GM12878 (cell line): ENCODE measurements around the gene KCNK7. TPM values are rescaled to one million over a fixed set of nuclear protein-coding genes. Genes with fewer than 3 reads are reported as not detected.

Experiments
- ATAC-seq: fragments of 200-7000 bp; cut with Tn5 transposase; 3 replicates; pipeline ENCODE4 v1.9.1; 2020; ENCODE audit warnings: mild to moderate bottlenecking, moderate library complexity
- BruUV-seq: library from RNA; stranded (reverse); fragments of 400-500 nt; replicated peaks from 2 replicates; lab custom pipeline; 2021; lab: Mats Ljungman, UMichigan
- CTCF ChIA-PET: fragments of 300-600 bp; sonication (Branson Sonifier 250); formaldehyde crosslinking; extraction: SDS; loops from one replicate; lab custom pipeline; 2021; ENCODE audit warnings: inconsistent platforms; lab: Yijun Ruan, JAX
- POLR2A ChIA-PET: fragments of 350-600 bp; formaldehyde crosslinking; extraction: SDS; loops from one replicate; lab custom pipeline; 2021; ENCODE audit warnings: inconsistent platforms; lab: Charles Lee
- RAD21 ChIA-PET: fragments of 300-600 bp; sonication (Branson Sonifier 250); formaldehyde crosslinking; loops from one replicate; lab custom pipeline; 2023; ENCODE audit warnings: antibody characterized with exemption; ENCODE audit not compliant: unreplicated experiment; lab: Charles Lee
- SMC1A ChIA-PET: fragments of 300-600 bp; sonication (Branson Sonifier 250); formaldehyde crosslinking; loops from one replicate; lab custom pipeline; 2023; ENCODE audit not compliant: unreplicated experiment, uncharacterized antibody; lab: Charles Lee
- DNase-seq: peaks from one replicate; pipeline ENCODE4 v3.0.0-alpha.2; 2011; ENCODE audit warnings: low read depth, low spot score
- FAIRE-seq: peaks from 3 replicates; lab custom pipeline; 2011; peaks lifted over from hg19 to GRCh38; lab: Jason Lieb, UNC
- H2AFZ ChIP-seq: 2 replicates; pipeline ENCODE4 v1.6.0; 2011; ENCODE audit warnings: low read depth, low read length, control low read depth; ENCODE audit not compliant: control insufficient read depth
- H3K27ac ChIP-seq: 2 replicates; pipeline ENCODE4 v1.5.1; 2011; ENCODE audit warnings: control low read depth; ENCODE audit not compliant: control insufficient read depth, insufficient read depth
- H3K27me3 ChIP-seq, 2 experiments: replicated peaks in 1 of 2; 2 replicates each; pipeline versions ENCODE4 v1.6.0 to v1.6.1; 2011; ENCODE audit warnings: low read length in 1 of 2; ENCODE audit not compliant: control insufficient read depth in 2 of 2, insufficient read depth in 2 of 2
- H3K36me3 ChIP-seq, 2 experiments: 2 replicates each; pipeline ENCODE4 v1.5.1; 2011; ENCODE audit warnings: low read length in 1 of 2; ENCODE audit not compliant: control insufficient read depth in 2 of 2, insufficient read depth in 2 of 2
- H3K4me1 ChIP-seq: 2 replicates; pipeline ENCODE4 v1.6.1; 2011; ENCODE audit warnings: mild to moderate bottlenecking, low read length, moderate library complexity, mixed read lengths; ENCODE audit not compliant: control insufficient read depth, insufficient read depth
- H3K4me2 ChIP-seq: 2 replicates; pipeline ENCODE4 v1.6.0; 2011; ENCODE audit warnings: control low read depth; ENCODE audit not compliant: control insufficient read depth, insufficient read depth
- H3K4me3 ChIP-seq: fragments of 200-600 bp; sonication (generic); 2 replicates; pipeline ENCODE4 v1.5.1; 2016
- H3K79me2 ChIP-seq: 2 replicates; pipeline ENCODE4 v1.6.0; 2011; ENCODE audit warnings: low read length; ENCODE audit not compliant: control insufficient read depth, insufficient read depth
- H3K9ac ChIP-seq: 2 replicates; pipeline ENCODE4 v1.8.0; 2011; ENCODE audit warnings: low read length, control low read depth, mixed read lengths; ENCODE audit not compliant: control insufficient read depth, insufficient read depth
- H3K9me3 ChIP-seq: replicated peaks from 3 replicates; pipeline ENCODE4 v1.5.1; 2011; ENCODE audit warnings: mild to moderate bottlenecking, low read length; ENCODE audit not compliant: control insufficient read depth, insufficient read depth
- H4K20me1 ChIP-seq: 2 replicates; pipeline ENCODE4 v1.6.0; 2011; ENCODE audit not compliant: control insufficient read depth, insufficient read depth
- DPF2 ChIP-seq: fragments of 450-650 bp; IDR thresholded peaks from 2 replicates; pipeline ENCODE4 v1.6.1; 2017; ENCODE audit warnings: mild to moderate bottlenecking
- ETV6 ChIP-seq, 2 experiments: fragments of 450-650 bp in 1 of 2; IDR thresholded peaks in 1 of 2; conservative IDR thresholded peaks in 1 of 2; 2 replicates each; pipeline ENCODE4 v1.6.1; 2014; ENCODE audit warnings: antibody characterized with exemption in 1 of 2, borderline replicate concordance in 1 of 2, low read depth in 1 of 2, mild to moderate bottlenecking in 1 of 2, moderate library complexity in 1 of 2
- RAD51 ChIP-seq: fragments of 450-650 bp; IDR thresholded peaks from 2 replicates; pipeline ENCODE4 v1.6.1; 2016; ENCODE audit warnings: moderate library complexity, mild to moderate bottlenecking, inconsistent platforms
- TCF12 ChIP-seq: IDR thresholded peaks from 2 replicates; pipeline ENCODE4 v1.6.1; 2011; ENCODE audit warnings: low read depth, mild to moderate bottlenecking, low read length
- TCF7 ChIP-seq: IDR thresholded peaks from 2 replicates; pipeline ENCODE4 v1.6.1; 2014; ENCODE audit warnings: antibody characterized with exemption, borderline replicate concordance
- ZNF207 ChIP-seq: fragments of 450-650 bp; IDR thresholded peaks from 2 replicates; pipeline ENCODE4 v1.6.1; 2014; ENCODE audit warnings: antibody characterized with exemption, mild to moderate bottlenecking, borderline replicate concordance
- WGBS: methylation state at CpG from one replicate; pipeline ENCODE4 v1.1.6; 2016; ENCODE audit warnings: low lambda C conversion rate; ENCODE audit not compliant: insufficient replicate concordance, insufficient coverage; ENCODE audit errors: missing lambda C conversion rate; 5-methylcytosine and 5-hydroxymethylcytosine counted together
- in situ Hi-C: fragments of 300-500 bp; cut with MboI; formaldehyde crosslinking; loops from 9 replicates; pipeline ENCODE4 v1.14.3; 2018; ENCODE audit warnings: mixed read lengths
- intact Hi-C: fragments of 100-400 bp; cut with micrococcal nuclease; formaldehyde crosslinking; loops from one replicate; pipeline ENCODE4 v1.14.2; 2022; ENCODE audit not compliant: unreplicated experiment
- polyA plus RNA-seq, 11 experiments: library from polyadenylated mRNA; depleted of rRNA in 4 of 11; unstranded in 6 of 11; stranded (reverse) in 5 of 11; fragments of >200 nt; fragmentation: Nextera tagmentation in 4 of 11; fragmentation: Illumina TruSeq in 1 of 11; extraction: Ambion mirVana in 4 of 11; extraction: Trizol in 1 of 11; gene quantifications; 1 replicate in 1 of 11; 2 replicates in 10 of 11; pipeline versions ENCODE4 v1.2.1 to v1.2.3, GENCODE V29; 2011 to 2016; ENCODE audit warnings: inconsistent platforms in 2 of 11, missing spikeins in 2 of 11, low read depth in 1 of 11
- total RNA-seq, 4 experiments: library from RNA; depleted of rRNA in 3 of 4; stranded (reverse); fragments of >200 nt in 3 of 4; fragmentation: Illumina TruSeq in 1 of 4; extraction: Trizol in 1 of 4; gene quantifications; 2 replicates each; pipeline versions ENCODE4 v1.2.1 to v1.2.3, GENCODE V29; 2013 to 2021
- TF ChIP-seq, protein P1 (sequence below): IDR thresholded peaks from 2 replicates; pipeline ENCODE4 v1.6.1; 2011; ENCODE audit warnings: borderline replicate concordance, low read depth, mild to moderate bottlenecking, moderate library complexity, low read length; ENCODE audit not compliant: insufficient read depth, poor library complexity, severe bottlenecking

The KCNK7 gene
- total and polyA plus RNA-seq, 10 of the 15 experiments (the other 5 are each of a cell fraction or from before 2014, with no cell fraction given) = 0.11 to 0.54 (median 0.23) TPM; not detected in 7

DNA sequence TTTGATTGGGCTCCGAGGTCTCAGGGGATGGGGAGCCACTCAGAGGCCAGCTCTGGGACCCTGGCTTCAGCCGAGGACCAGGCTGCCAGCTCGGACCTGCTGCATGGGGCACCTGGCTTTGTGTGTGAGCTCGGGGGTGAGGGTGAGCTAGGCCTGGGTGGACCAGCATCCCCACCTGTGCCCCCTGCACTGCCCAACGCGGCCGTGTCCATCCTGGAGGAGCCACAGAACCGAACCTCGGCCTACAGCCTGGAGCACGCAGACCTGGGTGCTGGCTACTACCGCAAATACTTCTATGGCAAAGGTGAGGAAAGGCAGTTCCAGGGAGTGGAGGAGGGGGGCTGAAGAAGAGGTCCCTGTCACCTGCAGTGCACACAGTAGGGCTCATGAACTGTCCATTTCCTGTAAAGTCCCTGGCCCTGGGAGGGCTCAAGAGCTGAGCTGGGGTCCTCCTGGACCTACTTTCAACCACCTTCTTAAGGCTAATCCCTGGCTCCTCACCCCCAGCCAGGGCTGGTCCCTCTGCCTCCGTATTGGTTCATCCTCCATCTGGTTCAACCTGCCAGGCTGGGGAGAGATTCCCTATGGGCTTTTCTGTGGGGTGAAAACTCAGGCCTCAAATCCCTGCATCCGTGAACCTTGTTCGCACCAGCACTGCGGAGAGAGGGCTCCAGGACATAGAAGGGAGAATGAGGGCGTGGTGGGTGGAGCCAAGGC is 45.9 kb upstream of the KCNK7 start:
- FAIRE-seq = no peak
- Histone ChIP-seq H3K36me3 (peaks cover 11 to 33% of the 10 kb centered on the region in 2 experiments), H3K27me3 (no peaks in the 10 kb centered on the region), H3K4me1 (peaks cover 34% of the 10 kb centered on the region), H2AFZ (no peak overlapping the region), H3K79me2 (peaks cover 42% of the 10 kb centered on the region), H3K4me3 (peak overlapping the region; percentile 85), H4K20me1 (no peaks in the 10 kb centered on the region), H3K9ac (peak overlapping the region; percentile 92), H3K9me3 (no peaks in the 10 kb centered on the region), H3K4me2 (peak overlapping the region; percentile 99), H3K27ac (peak overlapping the region; percentile 89)
- 54% methylated on average over 16 of the region's 16 CpGs for WGBS
- in situ Hi-C loops = no loop called here
- ChIA-PET POLR2A (interaction anchor here (1.4 to 7.6 kb wide), 5 partner anchors 12 to 64 kb away, joined by 4 to 100 read pairs (median 7); partner anchors contain the start of genes PCNX3 and RELA), SMC1A (no interaction called here), CTCF (interaction anchor here (0.6 to 2.0 kb wide), 4 partner anchors 12 to 152 kb away, joined by 3 to 9 read pairs (median 3); no protein-coding TSS in a partner anchor), RAD21 (interaction anchor here (0.8 to 1.4 kb wide), 2 partner anchors 57 to 101 kb away, joined by 3 read pairs; no protein-coding TSS in a partner anchor)
- ATAC-seq = no peak
- no peak for DNase-seq
- BruUV-seq = no TSS peak
- TF ChIP-seq, protein P1, sequence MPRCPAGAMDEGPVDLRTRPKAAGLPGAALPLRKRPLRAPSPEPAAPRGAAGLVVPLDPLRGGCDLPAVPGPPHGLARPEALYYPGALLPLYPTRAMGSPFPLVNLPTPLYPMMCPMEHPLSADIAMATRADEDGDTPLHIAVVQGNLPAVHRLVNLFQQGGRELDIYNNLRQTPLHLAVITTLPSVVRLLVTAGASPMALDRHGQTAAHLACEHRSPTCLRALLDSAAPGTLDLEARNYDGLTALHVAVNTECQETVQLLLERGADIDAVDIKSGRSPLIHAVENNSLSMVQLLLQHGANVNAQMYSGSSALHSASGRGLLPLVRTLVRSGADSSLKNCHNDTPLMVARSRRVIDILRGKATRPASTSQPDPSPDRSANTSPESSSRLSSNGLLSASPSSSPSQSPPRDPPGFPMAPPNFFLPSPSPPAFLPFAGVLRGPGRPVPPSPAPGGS = no peak
- TF ChIP-seq TCF12 (no peak), DPF2 (peak; percentile 33), ZNF207 (no peak), ETV6 (conservative IDR thresholded peaks at IDR 0.05 in 1 of 2, IDR thresholded peaks at IDR 0.05 in 1 of 2; ENCODE audit: borderline replicate concordance in 1 of 2, low read depth in 1 of 2) (no peak), RAD51 (no peak), TCF7 (no peak)
- intact Hi-C loops = no loop called here
